Pancreas (tissue), 10 donors: ENCODE measurements around the gene TSSC4. TPM values are rescaled to one million over a fixed set of nuclear protein-coding genes. Genes with fewer than 3 reads are reported as not detected.

Source experiments
- ATAC-seq, 4 donors: fragments of 200-7000 bp; cut with Tn5 transposase; one replicate each; pipeline versions ENCODE4 v1.8.0 to v1.9.1; 2020; ENCODE audit warnings: mild to moderate bottlenecking in 4 of 4, moderate library complexity in 4 of 4
- DNase-seq, 6 donors: peaks; one replicate each; pipeline ENCODE4 v3.0.0-alpha.2; 2020
- FAIRE-seq: peaks from 2 replicates; lab custom pipeline; 2012; peaks lifted over from hg19 to GRCh38; lab: Jason Lieb, UNC
- H3K27ac ChIP-seq, 4 donors: fragments of 200-600 bp; sonication (generic); 1 replicate in 3 of 4; 2 replicates in 1 of 4; pipeline versions ENCODE4 v1.5.0 to v1.8.0; 2020
- H3K27me3 ChIP-seq, 4 donors: fragments of 200-600 bp; one replicate each; pipeline ENCODE4 v1.8.0; 2021
- H3K36me3 ChIP-seq, 3 donors: fragments of 200-600 bp; sonication (generic) in 1 of 3; one replicate each; pipeline versions ENCODE4 v1.5.0 to v1.8.0; 2020 to 2021
- H3K4me1 ChIP-seq, 3 donors: fragments of 200-600 bp; one replicate each; pipeline ENCODE4 v1.8.0; 2021
- H3K4me3 ChIP-seq, 4 donors: fragments of 200-600 bp; sonication (generic) in 2 of 4; one replicate each; pipeline versions ENCODE4 v1.5.0 to v1.8.0; 2020 to 2021
- H3K9me3 ChIP-seq, 4 donors: fragments of 200-600 bp; one replicate each; pipeline ENCODE4 v1.8.0; 2021
- CTCF ChIP-seq, 4 donors: fragments of 200-600 bp; sonication (generic) in 3 of 4; IDR thresholded peaks; one replicate each; pipeline versions ENCODE4 v1.5.0 to v1.8.0; 2021; ENCODE audit warnings: antibody characterized with exemption in 4 of 4
- WGBS, 2 donors: extraction: QIAGEN DNeasy Blood & Tissue Kit; methylation state at CpG; one replicate each; pipeline ENCODE4 v1.1.7; 2013; 5-methylcytosine and 5-hydroxymethylcytosine counted together
- intact Hi-C, 3 donors: fragments of 100-400 bp; cut with DNase I; formaldehyde crosslinking; loops; one replicate each; pipeline versions ENCODE4 v1.11.1 to v1.14.2; 2022
- polyA plus RNA-seq, 2 donors: library from polyadenylated mRNA; stranded (reverse); fragments of 200-250 nt; gene quantifications; one replicate each; pipeline ENCODE4 v1.2.3, GENCODE V29; 2013
- total RNA-seq, 6 donors: library from RNA; stranded (reverse); fragmentation: NEBNext Ultra II Directional in 4 of 6; extraction: Animal tissue kit (Norgen Biotek cat#: 25700) in 4 of 6; gene quantifications; one replicate each; pipeline versions ENCODE4 v1.2.1 to v1.2.4, GENCODE V29; 2021 to 2023
- donor health status: healthy with polysubstance abuse.
- donor health status: DM: no; HTN: no; CAD: no; lungs with moderate emphysema.
- donor health status: DM: no; HTN: no; CAD: no.
- donor health status: control.
- donor health status: control.
- donor health status: Bipolar disorder and iron deficiency.
- donor health status: DM: yes; HTN: yes; CAD: no.
- donor health status: DM: no; HTN: no; CAD: no.
- donor health status: DM: no; HTN: no; CAD: no.
- donor health status: DM: yes; HTN: yes; CAD: no.

The TSSC4 gene
- total and polyA plus RNA-seq, 8 donors, result 16.8 to 60.0 (median 22.1) TPM

- peak overlapping the region; percentile 52 to 80 (median 68) for H3K4me3 ChIP-seq
- no peak for FAIRE-seq
- no peaks in the 10 kb centered on the region for H3K9me3 ChIP-seq
- no peak for TF ChIP-seq CTCF (IDR thresholded peaks at IDR 0.05)
- peaks cover 0 to 38% (median 28%) of the 10 kb centered on the region in 3 donors for H3K36me3 ChIP-seq
- WGBS, 2 donors, result 4 to 7% methylated on average over 23 of the region's 23 CpGs
- peak in 3 of 4 donors; percentile 2 to 11 (median 6) for ATAC-seq
- peak overlapping the region; percentile 90 to 96 (median 92) for H3K27ac ChIP-seq
- peaks cover 8 to 18% (median 14%) of the 10 kb centered on the region in 3 donors for H3K4me1 ChIP-seq
- intact Hi-C loops, result no loop called here
- DNase-seq, result peak in 3 of 6 donors; percentile 29 to 73 (median 54)
- H3K27me3 ChIP-seq, result no peaks in the 10 kb centered on the region
Measured at GRCh38 chr11:2399488-2400068, 972 bp upstream of the TSSC4 start.

- DNase-seq, result peak in 1 of 6 donors; percentile 40
- Histone ChIP-seq H3K4me1 (peaks cover 8 to 18% (median 14%) of the 10 kb centered on the region in 3 donors), H3K27me3 (no peaks in the 10 kb centered on the region), H3K9me3 (no peaks in the 10 kb centered on the region), H3K27ac (peak overlapping the region; percentile 23 to 75 (median 64)), H3K36me3 (peaks cover 0 to 25% (median 20%) of the 10 kb centered on the region in 3 donors), H3K4me3 (peak overlapping the region; percentile 90 to 100 (median 100))
- no peak for TF ChIP-seq CTCF (IDR thresholded peaks at IDR 0.05)
- intact Hi-C loops, result no loop called here
- WGBS, 2 donors, result 0% methylated on average over 54 to 55 of the region's 55 CpGs
- no peak for FAIRE-seq
- ATAC-seq, result peak; percentile 1 to 6 (median 2)
Measured at GRCh38 chr11:2400762-2401435, 349 bp downstream of the TSSC4 start.

GRCh38 chr11:2401436-2401984 lies 960 bp downstream of the TSSC4 start:
- no peak for ATAC-seq
- Histone ChIP-seq H3K4me3 (peak overlapping the region; percentile 90 to 100 (median 100)), H3K9me3 (no peaks in the 10 kb centered on the region), H3K27me3 (no peaks in the 10 kb centered on the region), H3K27ac (no peak overlapping the region), H3K4me1 (peaks cover 8 to 18% (median 14%) of the 10 kb centered on the region in 3 donors), H3K36me3 (peaks cover 0 to 19% (median 14%) of the 10 kb centered on the region in 3 donors)
- TF ChIP-seq CTCF (IDR thresholded peaks at IDR 0.05), result no peak
- no peak for DNase-seq
- intact Hi-C loops, result no loop called here
- 18 to 26% methylated on average over 12 of the region's 12 CpGs for WGBS, 2 donors
- FAIRE-seq, result no peak

GRCh38 chr11:2402106-2402505 lies 1.6 kb downstream of the TSSC4 start:
- Histone ChIP-seq H3K27me3 (no peaks in the 10 kb centered on the region), H3K27ac (no peak overlapping the region), H3K4me1 (peaks cover 8 to 18% (median 14%) of the 10 kb centered on the region in 3 donors), H3K36me3 (peaks cover 0 to 13% (median 10%) of the 10 kb centered on the region in 3 donors), H3K9me3 (no peaks in the 10 kb centered on the region), H3K4me3 (peak overlapping the region in 1 of 4 donors; percentile 100)
- FAIRE-seq (no peak), DNase-seq (no peak), ATAC-seq (no peak)
- 81 to 86% methylated on average over 13 of the region's 13 CpGs for WGBS, 2 donors
- TF ChIP-seq CTCF (IDR thresholded peaks at IDR 0.05), result no peak
- intact Hi-C loops, result no loop called here
